ENCODE measurements around the gene MSS51.

MSS51 gene
- 2.5 to 6.5 reads per million in 2 experiments for total RNA-seq

GRCh38 chr10:73433538-73433867 is at the start of gene MSS51:
Gene MSS51, minus strand, starts transcription at chr10:73433561. Its CDS starts 5,277 bp downstream, at chr10:73428284.
- DNase-seq (ENCODE audit: low read depth) = no peak

- DNase-seq (ENCODE audit: low read depth) = no peak
These were observed 46.8 kb upstream of the MSS51 start for GRCh38 chr10:73480158-73480557.

- DNase-seq (ENCODE audit: low read depth) = no peak
These were observed 45.3 kb upstream of the MSS51 start for GRCh38 chr10:73478636-73479035.

- DNase-seq (ENCODE audit: low read depth) = no peak
These were observed 37.9 kb upstream of the MSS51 start for GRCh38 chr10:73471226-73471625.

- DNase-seq (ENCODE audit: low read depth) = no peak
These were observed 36.2 kb upstream of the MSS51 start for GRCh38 chr10:73469579-73469978.

GRCh38 chr10:73467206-73467605 is 33.8 kb upstream of the MSS51 start:
- no peak for DNase-seq (ENCODE audit: low read depth)

- DNase-seq (ENCODE audit: low read depth) = no peak
These were observed 32.8 kb upstream of the MSS51 start for GRCh38 chr10:73465978-73466726.

GRCh38 chr10:73460897-73461296 is 27.5 kb upstream of the MSS51 start:
- DNase-seq (ENCODE audit: low read depth) = no peak

GRCh38 chr10:73459683-73460314 is 26.4 kb upstream of the MSS51 start:
- DNase-seq (ENCODE audit: low read depth) = no peak

- DNase-seq (ENCODE audit: low read depth) = no peak
These were observed 23.0 kb upstream of the MSS51 start for GRCh38 chr10:73456187-73456890.

- DNase-seq (ENCODE audit: low read depth) = no peak
These were observed 15.8 kb upstream of the MSS51 start for GRCh38 chr10:73449113-73449512.

GRCh38 chr10:73448384-73448783 is 15.0 kb upstream of the MSS51 start:
- DNase-seq (ENCODE audit: low read depth) = no peak

GRCh38 chr10:73446926-73447325 is 13.6 kb upstream of the MSS51 start:
- DNase-seq (ENCODE audit: low read depth) = no peak

- DNase-seq (ENCODE audit: low read depth) = no peak
These were observed 11.1 kb upstream of the MSS51 start for GRCh38 chr10:73444457-73444856.

GRCh38 chr10:73439605-73440312 is 6.4 kb upstream of the MSS51 start:
- no peak for DNase-seq (ENCODE audit: low read depth)

- no peak for DNase-seq (ENCODE audit: low read depth)
These were observed 5.7 kb upstream of the MSS51 start for GRCh38 chr10:73439055-73439454.

- no peak for DNase-seq (ENCODE audit: low read depth)
These were observed 469 bp downstream of the MSS51 start for GRCh38 chr10:73432646-73433537.

GRCh38 chr10:73426318-73426717 is 7.0 kb downstream of the MSS51 start:
- DNase-seq (ENCODE audit: low read depth) = no peak

GRCh38 chr10:73424478-73424877 is 8.9 kb downstream of the MSS51 start:
- no peak for DNase-seq (ENCODE audit: low read depth)

GRCh38 chr10:73423309-73423708 is 10.1 kb downstream of the MSS51 start:
- DNase-seq (ENCODE audit: low read depth) = no peak

GRCh38 chr10:73416571-73416970 is 16.8 kb downstream of the MSS51 start:
- no peak for DNase-seq (ENCODE audit: low read depth)
